GM23248 (cell line): ENCODE data around the gene LCN12. TPM values are rescaled to one million over a fixed set of nuclear protein-coding genes. Genes with fewer than 3 reads are reported as not detected.

Source experiments
- DNase-seq: peaks from one replicate; pipeline ENCODE4 v3.0.0-alpha.2; 2015
- H2AFZ ChIP-seq: fragments of 200-600 bp; sonication (generic); 2 replicates; pipeline ENCODE4 v1.6.1; 2016; ENCODE audit warnings: antibody characterized with exemption
- H3F3A ChIP-seq: fragments of 200-600 bp; sonication (generic); 2 replicates; pipeline ENCODE4 v1.6.1; 2016; ENCODE audit warnings: mild to moderate bottlenecking, antibody characterized with exemption, mixed run types; ENCODE audit not compliant: insufficient read depth
- H3K27ac ChIP-seq: fragments of 200-600 bp; sonication (generic); 2 replicates; pipeline ENCODE4 v1.5.1; 2016; ENCODE audit warnings: mild to moderate bottlenecking
- H3K27me3 ChIP-seq: fragments of 200-600 bp; sonication (generic); replicated peaks from 2 replicates; pipeline ENCODE4 v1.6.1; 2016; ENCODE audit warnings: mild to moderate bottlenecking; ENCODE audit not compliant: insufficient read depth
- H3K36me3 ChIP-seq: fragments of 200-600 bp; sonication (generic); 2 replicates; pipeline ENCODE4 v1.6.1; 2016; ENCODE audit warnings: low read depth, mild to moderate bottlenecking
- H3K4me1 ChIP-seq: fragments of 200-600 bp; sonication (generic); 2 replicates; pipeline ENCODE4 v1.6.1; 2016; ENCODE audit warnings: mild to moderate bottlenecking; ENCODE audit not compliant: insufficient read depth
- H3K4me2 ChIP-seq: fragments of 200-600 bp; sonication (generic); one replicate; pipeline ENCODE4 v1.6.1; 2016; ENCODE audit warnings: mild to moderate bottlenecking; ENCODE audit not compliant: unreplicated experiment
- H3K4me3 ChIP-seq: fragments of 200-600 bp; sonication (generic); 2 replicates; pipeline ENCODE4 v1.5.1; 2016; ENCODE audit warnings: mild to moderate bottlenecking
- H3K79me2 ChIP-seq: fragments of 200-600 bp; sonication (generic); 2 replicates; pipeline ENCODE4 v1.6.1; 2016; ENCODE audit warnings: mild to moderate bottlenecking; ENCODE audit not compliant: insufficient read depth
- H3K9ac ChIP-seq: fragments of 200-600 bp; sonication (generic); 2 replicates; pipeline ENCODE4 v1.6.1; 2016; ENCODE audit warnings: mild to moderate bottlenecking
- H3K9me2 ChIP-seq: fragments of 200-600 bp; sonication (generic); 2 replicates; pipeline ENCODE4 v1.6.1; 2016; ENCODE audit warnings: mixed run types, mild to moderate bottlenecking, moderate library complexity; ENCODE audit not compliant: insufficient read depth
- H3K9me3 ChIP-seq: fragments of 200-600 bp; sonication (generic); one replicate; pipeline ENCODE4 v1.6.1; 2017; ENCODE audit warnings: low read depth
- H4K20me1 ChIP-seq: fragments of 200-600 bp; sonication (generic); 2 replicates; pipeline ENCODE4 v1.6.0; 2016; ENCODE audit not compliant: insufficient read depth
- EZH2 ChIP-seq: fragments of 200-600 bp; sonication (generic); IDR thresholded peaks from 2 replicates; pipeline ENCODE4 v1.6.1; 2018; ENCODE audit warnings: antibody characterized with exemption, mild to moderate bottlenecking; ENCODE audit not compliant: insufficient read depth, poor library complexity, severe bottlenecking
- EZH2phosphoT487 ChIP-seq: fragments of 200-600 bp; sonication (generic); IDR thresholded peaks from 2 replicates; pipeline ENCODE4 v1.6.1; 2018; ENCODE audit warnings: antibody characterized with exemption, moderate library complexity, mild to moderate bottlenecking, low read depth; ENCODE audit not compliant: insufficient read depth
- WGBS, 2 experiments: methylation state at CpG; one replicate each; pipeline ENCODE4 v1.1.6; 2015 to 2017; ENCODE audit warnings: low lambda C conversion rate in 2 of 2, low coverage in 1 of 2; ENCODE audit errors: missing lambda C conversion rate in 2 of 2; 5-methylcytosine and 5-hydroxymethylcytosine counted together
- in situ Hi-C: fragments of 300-500 bp; cut with MboI; formaldehyde crosslinking; loops from 2 replicates; pipeline ENCODE4 v1.15.0; 2020
- polyA plus RNA-seq: library from polyadenylated mRNA; unstranded; fragments of >200 nt; fragmentation: Nextera tagmentation; extraction: Ambion mirVana; gene quantifications from 2 replicates; pipeline ENCODE4 v1.2.1, GENCODE V29; 2016
- total RNA-seq: library from RNA; depleted of rRNA; stranded (reverse); fragments of >200 nt; shearing (Covaris generic); gene quantifications from 2 replicates; pipeline ENCODE4 v1.2.3, GENCODE V29; 2014

LCN12 gene
- total and polyA plus RNA-seq, 2 experiments from 2014 or later: not detected

GRCh38 chr9:136916330-136917184 is 35.5 kb upstream of the LCN12 start:
- 92% methylated on average over 26 to 32 of the region's 32 CpGs for WGBS, 2 experiments
- no peak for DNase-seq

GRCh38 chr9:136917902-136918301 is 34.2 kb upstream of the LCN12 start:
- H3K4me3 ChIP-seq: no peak overlapping the region
- no peak overlapping the region for H3K9ac ChIP-seq
- no peaks in the 10 kb centered on the region for H3K4me1 ChIP-seq
- H3K79me2 ChIP-seq: no peaks in the 10 kb centered on the region
- no peaks in the 10 kb centered on the region for H3F3A ChIP-seq
- no peaks in the 10 kb centered on the region for H4K20me1 ChIP-seq
- no peak overlapping the region for H3K27ac ChIP-seq
- WGBS, 2 experiments: 93 to 94% methylated on average over 11 of the region's 11 CpGs
- H3K9me2 ChIP-seq: no peaks in the 10 kb centered on the region
- no peak overlapping the region for H3K4me2 ChIP-seq
- H3K9me3 ChIP-seq: no peaks in the 10 kb centered on the region
- H2AFZ ChIP-seq: no peak overlapping the region
- in situ Hi-C loops: no loop called here
- no peaks in the 10 kb centered on the region for H3K36me3 ChIP-seq
- TF ChIP-seq EZH2 (no peak), EZH2phosphoT487 (no peak)
- no peak for DNase-seq
- H3K27me3 ChIP-seq: no peaks in the 10 kb centered on the region

More at GRCh38 chr9:136916330-136917184, 35.5 kb upstream of the LCN12 start:
- Histone ChIP-seq H3K9me2 (no peaks in the 10 kb centered on the region), H3K27ac (no peak overlapping the region), H3F3A (no peaks in the 10 kb centered on the region), H3K9ac (no peak overlapping the region), H3K9me3 (no peaks in the 10 kb centered on the region), H3K4me2 (no peak overlapping the region), H3K36me3 (no peaks in the 10 kb centered on the region), H3K4me1 (no peaks in the 10 kb centered on the region), H3K79me2 (no peaks in the 10 kb centered on the region), H3K4me3 (no peak overlapping the region), H4K20me1 (no peaks in the 10 kb centered on the region), H2AFZ (no peak overlapping the region), H3K27me3 (no peaks in the 10 kb centered on the region)
- TF ChIP-seq EZH2phosphoT487 (no peak), EZH2 (no peak)
- in situ Hi-C loops: no loop called here

GRCh38 chr9:136920069-136920468 is 32.0 kb upstream of the LCN12 start:
- Histone ChIP-seq H3K4me2 (no peak overlapping the region), H3K9ac (no peak overlapping the region), H3K9me3 (no peaks in the 10 kb centered on the region), H3K9me2 (no peaks in the 10 kb centered on the region), H4K20me1 (no peaks in the 10 kb centered on the region), H3F3A (no peaks in the 10 kb centered on the region), H2AFZ (no peak overlapping the region), H3K79me2 (no peaks in the 10 kb centered on the region), H3K27ac (no peak overlapping the region), H3K36me3 (no peaks in the 10 kb centered on the region), H3K27me3 (no peaks in the 10 kb centered on the region), H3K4me3 (no peak overlapping the region), H3K4me1 (no peaks in the 10 kb centered on the region)
- in situ Hi-C loops: no loop called here
- TF ChIP-seq EZH2phosphoT487: no peak
- TF ChIP-seq EZH2: no peak
- 95 to 97% methylated on average over 14 to 15 of the region's 15 CpGs for WGBS, 2 experiments
- DNase-seq: no peak

GRCh38 chr9:136920734-136921231 is 31.3 kb upstream of the LCN12 start:
- no peak overlapping the region for H3K9ac ChIP-seq
- no peaks in the 10 kb centered on the region for H3K4me1 ChIP-seq
- no peak for TF ChIP-seq EZH2
- H3K9me2 ChIP-seq: no peaks in the 10 kb centered on the region
- no peak overlapping the region for H3K27ac ChIP-seq
- no peaks in the 10 kb centered on the region for H3K27me3 ChIP-seq
- H3K79me2 ChIP-seq: no peaks in the 10 kb centered on the region
- no peaks in the 10 kb centered on the region for H3K36me3 ChIP-seq
- H4K20me1 ChIP-seq: no peaks in the 10 kb centered on the region
- DNase-seq: no peak
- H3K4me2 ChIP-seq: no peak overlapping the region
- H3K4me3 ChIP-seq: no peak overlapping the region
- in situ Hi-C loops: no loop called here
- no peaks in the 10 kb centered on the region for H3K9me3 ChIP-seq
- 94% methylated on average over 12 to 13 of the region's 14 CpGs for WGBS, 2 experiments
- no peaks in the 10 kb centered on the region for H3F3A ChIP-seq
- no peak overlapping the region for H2AFZ ChIP-seq
